ENCODE data around the gene ASCC1. TPM values are rescaled to one million over a fixed set of nuclear protein-coding genes. Genes with fewer than 3 reads are reported as not detected.

The ASCC1 gene
- total RNA-seq, 1 donor from 2014 or later, result 39.0 TPM

Other genes starting within 250 kb of the ASCC1 start
- gene SPOCK2, start 127.7 kb downstream of the ASCC1 start, total RNA-seq (ENCODE audit: insufficient read depth, low replicate concordance), result 0.24 TPM
- gene ANAPC16, start 264 bp downstream of the ASCC1 start, total RNA-seq (ENCODE audit: insufficient read depth, low replicate concordance), result 72.0 TPM
- 192 TPM for gene DDIT4, start 57.6 kb upstream of the ASCC1 start, total RNA-seq (ENCODE audit: insufficient read depth, low replicate concordance)
- gene DNAJB12, start 138.6 kb upstream of the ASCC1 start, total RNA-seq (ENCODE audit: insufficient read depth, low replicate concordance), result 23.1 TPM

Measured in umbilical cord (tissue), 1 donor.